ENCODE measurements around the gene CLDN3.
"Not testable (repeated sequence)": the region's sequence is repeated elsewhere in the genome, so short reads cannot be mapped to it uniquely, and the experiment has no call there.

The CLDN3 gene

DNA sequence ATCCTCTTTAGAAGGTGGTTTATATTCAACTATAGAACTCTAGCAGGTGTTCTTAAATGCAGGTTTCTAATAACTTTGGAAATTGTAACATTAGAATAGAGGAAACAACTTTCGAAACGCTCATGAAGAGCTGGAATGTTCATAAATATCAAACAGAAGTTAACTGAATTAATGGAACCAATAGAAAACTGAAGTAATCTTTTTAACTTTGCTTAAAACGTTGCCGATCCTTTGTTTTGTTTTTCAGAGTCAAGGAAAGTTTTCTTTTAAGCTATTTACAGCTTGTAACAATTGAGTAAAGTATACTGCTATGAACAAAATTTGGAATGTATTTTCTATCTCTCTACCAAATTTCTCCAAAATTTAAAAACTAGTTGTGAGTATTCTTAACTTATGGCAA, 19.0 kb upstream of the CLDN3 start:
- H3K4me1 ChIP-seq (ENCODE audit: control insufficient read depth in 1 of 2, insufficient read depth in 1 of 2, low read depth in 1 of 2, low read length in 1 of 2), result no peaks in the 10 kb centered on the region
- no peak overlapping the region for H3K4me3 ChIP-seq (ENCODE audit: low read depth in 1 of 2, low read length in 1 of 2)
- no peak for TF ChIP-seq CTCF (IDR thresholded peaks at IDR 0.05)
- no peaks in the 10 kb centered on the region for H3K27me3 ChIP-seq
- no peaks in the 10 kb centered on the region for H3K36me3 ChIP-seq
- no peaks in the 10 kb centered on the region for H3K9me3 ChIP-seq
- H3K27ac ChIP-seq, result no peak overlapping the region

GRCh38 chr7:73787786-73788048, 17.6 kb upstream of the CLDN3 start:
- H3K4me1 ChIP-seq (ENCODE audit: control insufficient read depth in 1 of 2, insufficient read depth in 1 of 2, low read depth in 1 of 2, low read length in 1 of 2); H3K4me3 ChIP-seq (ENCODE audit: low read depth in 1 of 2, low read length in 1 of 2); H3K9me3 ChIP-seq; H3K36me3 ChIP-seq; H3K27me3 ChIP-seq; H3K27ac ChIP-seq: not testable (repeated sequence)

DNA sequence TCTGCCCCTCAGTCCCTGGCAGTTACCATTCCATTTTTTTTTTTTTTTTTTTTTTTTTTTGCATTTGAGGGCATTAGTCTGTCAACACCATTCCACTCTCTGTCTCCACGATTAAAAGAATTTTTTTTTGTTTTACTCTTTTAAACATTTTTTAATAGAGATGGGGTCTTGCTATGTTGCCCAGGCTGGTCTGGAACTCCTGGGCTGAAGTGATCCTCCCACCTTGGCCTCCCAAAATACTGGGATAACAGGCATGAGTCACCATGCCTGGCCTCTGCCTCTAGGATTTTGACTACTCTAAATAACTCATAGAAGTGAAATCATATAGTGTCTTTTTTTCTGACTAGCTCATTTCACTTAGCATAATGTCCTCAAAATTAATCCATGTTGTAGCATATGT, 16.5 kb upstream of the CLDN3 start:
- Histone ChIP-seq H3K9me3 (no peaks in the 10 kb centered on the region), H3K27ac (no peak overlapping the region), H3K4me1 (ENCODE audit: control insufficient read depth in 1 of 2, insufficient read depth in 1 of 2, low read depth in 1 of 2, low read length in 1 of 2) (no peaks in the 10 kb centered on the region), H3K36me3 (no peaks in the 10 kb centered on the region), H3K4me3 (ENCODE audit: low read depth in 1 of 2, low read length in 1 of 2) (no peak overlapping the region), H3K27me3 (no peaks in the 10 kb centered on the region)
- TF ChIP-seq CTCF (IDR thresholded peaks at IDR 0.05), result no peak

DNA sequence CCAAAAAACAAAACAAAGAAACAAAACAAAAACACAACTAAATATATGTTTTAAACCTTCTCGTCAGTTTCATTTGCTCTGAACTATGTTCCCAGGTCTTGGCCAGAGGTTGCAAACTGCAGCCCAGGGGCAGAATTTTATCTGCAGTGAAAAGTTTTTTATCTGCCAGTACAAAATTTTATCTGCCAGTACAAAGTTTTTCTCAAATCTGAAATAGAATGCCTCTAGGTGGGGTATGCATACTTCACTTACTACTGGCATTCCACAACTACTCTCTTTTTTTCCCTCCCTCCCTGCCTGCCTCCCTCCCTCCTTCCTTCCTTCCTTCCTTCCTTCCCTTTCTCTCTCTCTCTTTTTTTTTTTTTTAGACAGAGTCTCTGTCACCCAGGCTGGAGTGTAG, 9.4 kb upstream of the CLDN3 start:
- Histone ChIP-seq H3K4me3 (ENCODE audit: low read depth in 1 of 2, low read length in 1 of 2) (no peak overlapping the region), H3K4me1 (ENCODE audit: control insufficient read depth in 1 of 2, insufficient read depth in 1 of 2, low read depth in 1 of 2, low read length in 1 of 2) (no peaks in the 10 kb centered on the region), H3K27me3 (no peaks in the 10 kb centered on the region), H3K36me3 (no peaks in the 10 kb centered on the region), H3K9me3 (no peaks in the 10 kb centered on the region), H3K27ac (no peak overlapping the region)
- no peak for TF ChIP-seq CTCF (IDR thresholded peaks at IDR 0.05)

DNA sequence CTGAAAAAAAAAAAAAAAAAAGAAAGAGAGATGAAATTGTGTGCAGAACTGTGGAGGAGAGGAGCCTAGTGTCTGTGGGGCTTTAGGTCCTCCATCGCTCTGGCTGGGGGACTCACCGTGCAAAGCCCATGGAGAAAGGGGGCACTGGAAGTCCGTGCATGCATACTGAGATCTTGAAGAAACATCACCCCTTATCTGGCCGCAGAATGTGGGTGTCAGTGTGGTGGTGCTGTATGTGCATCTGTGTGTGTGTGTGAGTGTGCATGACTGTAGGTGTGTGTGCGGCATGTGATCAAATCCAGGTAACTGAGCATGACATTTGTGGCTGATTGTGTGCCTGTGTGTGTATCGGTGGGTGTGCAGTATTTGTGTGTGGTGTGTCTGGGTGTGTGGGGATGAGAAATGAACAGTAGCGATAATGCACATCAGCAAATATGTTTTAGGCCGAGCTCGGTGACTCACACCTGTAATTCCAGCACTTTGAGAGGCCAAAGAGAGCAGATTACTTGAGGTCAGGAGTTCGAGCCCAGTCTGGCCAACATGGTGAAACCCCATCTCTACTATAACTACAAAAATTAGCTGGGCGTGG, 8.8 kb upstream of the CLDN3 start:
- no peak for TF ChIP-seq CTCF (IDR thresholded peaks at IDR 0.05)
- no peaks in the 10 kb centered on the region for H3K4me1 ChIP-seq (ENCODE audit: control insufficient read depth in 1 of 2, insufficient read depth in 1 of 2, low read depth in 1 of 2, low read length in 1 of 2)
- no peaks in the 10 kb centered on the region for H3K9me3 ChIP-seq
- H3K27me3 ChIP-seq, result no peaks in the 10 kb centered on the region
- no peak overlapping the region for H3K4me3 ChIP-seq (ENCODE audit: low read depth in 1 of 2, low read length in 1 of 2)
- H3K27ac ChIP-seq, result no peak overlapping the region
- no peaks in the 10 kb centered on the region for H3K36me3 ChIP-seq

GRCh38 chr7:73774923-73775322, 4.9 kb upstream of the CLDN3 start:
- no peaks in the 10 kb centered on the region for H3K36me3 ChIP-seq
- no peak for TF ChIP-seq CTCF (IDR thresholded peaks at IDR 0.05)

More at GRCh38 chr7:73774923-73775322, 4.9 kb upstream of the CLDN3 start:
- Histone ChIP-seq H3K27ac (no peak overlapping the region), H3K4me3 (ENCODE audit: low read depth in 1 of 2, low read length in 1 of 2) (no peak overlapping the region), H3K9me3 (no peaks in the 10 kb centered on the region), H3K4me1 (ENCODE audit: control insufficient read depth in 1 of 2, insufficient read depth in 1 of 2, low read depth in 1 of 2, low read length in 1 of 2) (no peaks in the 10 kb centered on the region), H3K27me3 (peaks cover 35% of the 10 kb centered on the region)
